Esophagus muscularis mucosa (tissue), 4 donors: ENCODE data around the gene CLTC.

Source experiments
- EP300 ChIP-seq: sonication (generic); formaldehyde crosslinking; IDR thresholded peaks from one replicate; pipeline ENCODE4 v1.6.1; 2017; ENCODE audit warnings: antibody characterized with exemption
- POLR2A ChIP-seq: fragments of 450-650 bp; IDR thresholded peaks from one replicate; pipeline ENCODE4 v1.6.1; 2017; ENCODE audit warnings: antibody characterized with exemption, moderate library complexity, mild to moderate bottlenecking, low read depth
- POLR2AphosphoS5 ChIP-seq, 2 donors: sonication (generic); formaldehyde crosslinking; IDR thresholded peaks; one replicate each; pipeline ENCODE4 v1.6.1; 2017; ENCODE audit warnings: antibody characterized with exemption in 2 of 2
- TF ChIP-seq, protein P1 (sequence below), 3 experiments: fragments of 200-600 bp in 2 of 3; fragments of 450-650 bp in 1 of 3; sonication (generic) in 2 of 3; IDR thresholded peaks; one replicate each; pipeline ENCODE4 v1.5.1; 2017 to 2019; ENCODE audit warnings: antibody characterized with exemption in 3 of 3, mild to moderate bottlenecking in 2 of 3, moderate library complexity in 1 of 3

DNA sequence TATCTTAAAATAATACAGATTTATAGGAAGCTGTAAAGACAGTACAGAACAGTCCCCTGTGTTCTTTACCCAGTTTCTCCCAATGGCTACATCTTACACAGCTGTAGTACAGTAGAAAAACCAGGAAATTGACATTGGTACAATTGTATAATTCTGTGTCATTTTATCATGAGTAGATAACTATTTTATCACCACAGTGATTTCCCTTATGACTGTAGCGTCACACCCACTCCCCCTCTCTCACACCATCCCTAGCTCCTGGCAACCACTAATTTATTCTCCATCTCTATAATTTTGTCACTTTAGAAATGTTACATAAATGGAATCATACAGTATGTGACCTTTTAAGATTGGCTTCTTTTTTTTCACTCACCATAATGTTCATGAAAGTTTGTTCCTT lies 30.9 kb downstream of the CLTC start:
- TF ChIP-seq, protein P1, sequence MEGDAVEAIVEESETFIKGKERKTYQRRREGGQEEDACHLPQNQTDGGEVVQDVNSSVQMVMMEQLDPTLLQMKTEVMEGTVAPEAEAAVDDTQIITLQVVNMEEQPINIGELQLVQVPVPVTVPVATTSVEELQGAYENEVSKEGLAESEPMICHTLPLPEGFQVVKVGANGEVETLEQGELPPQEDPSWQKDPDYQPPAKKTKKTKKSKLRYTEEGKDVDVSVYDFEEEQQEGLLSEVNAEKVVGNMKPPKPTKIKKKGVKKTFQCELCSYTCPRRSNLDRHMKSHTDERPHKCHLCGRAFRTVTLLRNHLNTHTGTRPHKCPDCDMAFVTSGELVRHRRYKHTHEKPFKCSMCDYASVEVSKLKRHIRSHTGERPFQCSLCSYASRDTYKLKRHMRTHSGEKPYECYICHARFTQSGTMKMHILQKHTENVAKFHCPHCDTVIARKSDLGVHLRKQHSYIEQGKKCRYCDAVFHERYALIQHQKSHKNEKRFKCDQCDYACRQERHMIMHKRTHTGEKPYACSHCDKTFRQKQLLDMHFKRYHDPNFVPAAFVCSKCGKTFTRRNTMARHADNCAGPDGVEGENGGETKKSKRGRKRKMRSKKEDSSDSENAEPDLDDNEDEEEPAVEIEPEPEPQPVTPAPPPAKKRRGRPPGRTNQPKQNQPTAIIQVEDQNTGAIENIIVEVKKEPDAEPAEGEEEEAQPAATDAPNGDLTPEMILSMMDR (IDR thresholded peaks at IDR 0.05), result no peak
- no peak for TF ChIP-seq EP300
- TF ChIP-seq POLR2A, result no peak
- TF ChIP-seq POLR2AphosphoS5 (IDR thresholded peaks at IDR 0.05), result no peak
